Measurements from ENCODE around the gene ADAMTS9. TPM values are rescaled to one million over a fixed set of nuclear protein-coding genes. Genes with fewer than 3 reads are reported as not detected.

Gene ADAMTS9
- polyA plus RNA-seq, 1 donor from 2014 or later = 0.32 TPM

DNA sequence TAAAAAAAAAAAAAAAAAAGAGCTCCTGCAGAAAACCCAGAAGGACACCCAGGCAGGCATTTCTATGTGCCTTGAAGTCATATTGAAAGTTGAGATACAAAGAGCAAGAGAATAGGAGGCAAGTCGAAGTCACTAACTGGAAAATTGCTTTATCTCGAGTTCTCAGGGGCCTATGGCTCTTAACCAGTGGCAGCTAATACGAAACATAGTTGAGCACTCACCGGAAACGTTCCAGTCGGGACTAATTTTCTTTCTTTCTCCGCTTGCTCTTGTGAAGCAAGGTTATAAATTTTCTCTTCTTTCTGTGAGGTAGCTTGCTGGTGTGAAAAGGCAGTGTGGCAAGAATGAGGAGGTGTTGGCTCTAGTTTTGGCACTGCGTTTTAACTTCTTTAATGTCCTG, 181.5 kb downstream of the ADAMTS9 start:
- no peak overlapping the region for H3K4me2 ChIP-seq (ENCODE audit: low read length)
- TF ChIP-seq, protein P1, sequence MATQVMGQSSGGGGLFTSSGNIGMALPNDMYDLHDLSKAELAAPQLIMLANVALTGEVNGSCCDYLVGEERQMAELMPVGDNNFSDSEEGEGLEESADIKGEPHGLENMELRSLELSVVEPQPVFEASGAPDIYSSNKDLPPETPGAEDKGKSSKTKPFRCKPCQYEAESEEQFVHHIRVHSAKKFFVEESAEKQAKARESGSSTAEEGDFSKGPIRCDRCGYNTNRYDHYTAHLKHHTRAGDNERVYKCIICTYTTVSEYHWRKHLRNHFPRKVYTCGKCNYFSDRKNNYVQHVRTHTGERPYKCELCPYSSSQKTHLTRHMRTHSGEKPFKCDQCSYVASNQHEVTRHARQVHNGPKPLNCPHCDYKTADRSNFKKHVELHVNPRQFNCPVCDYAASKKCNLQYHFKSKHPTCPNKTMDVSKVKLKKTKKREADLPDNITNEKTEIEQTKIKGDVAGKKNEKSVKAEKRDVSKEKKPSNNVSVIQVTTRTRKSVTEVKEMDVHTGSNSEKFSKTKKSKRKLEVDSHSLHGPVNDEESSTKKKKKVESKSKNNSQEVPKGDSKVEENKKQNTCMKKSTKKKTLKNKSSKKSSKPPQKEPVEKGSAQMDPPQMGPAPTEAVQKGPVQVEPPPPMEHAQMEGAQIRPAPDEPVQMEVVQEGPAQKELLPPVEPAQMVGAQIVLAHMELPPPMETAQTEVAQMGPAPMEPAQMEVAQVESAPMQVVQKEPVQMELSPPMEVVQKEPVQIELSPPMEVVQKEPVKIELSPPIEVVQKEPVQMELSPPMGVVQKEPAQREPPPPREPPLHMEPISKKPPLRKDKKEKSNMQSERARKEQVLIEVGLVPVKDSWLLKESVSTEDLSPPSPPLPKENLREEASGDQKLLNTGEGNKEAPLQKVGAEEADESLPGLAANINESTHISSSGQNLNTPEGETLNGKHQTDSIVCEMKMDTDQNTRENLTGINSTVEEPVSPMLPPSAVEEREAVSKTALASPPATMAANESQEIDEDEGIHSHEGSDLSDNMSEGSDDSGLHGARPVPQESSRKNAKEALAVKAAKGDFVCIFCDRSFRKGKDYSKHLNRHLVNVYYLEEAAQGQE (IDR thresholded peaks at IDR 0.05; ENCODE audit: borderline replicate concordance) = no peak
- TF ChIP-seq POLR2AphosphoS5 (IDR thresholded peaks at IDR 0.05) (no peak), RAD21 (conservative IDR thresholded peaks at IDR 0.05) (no peak), EZH2 (IDR thresholded peaks at IDR 0.05; ENCODE audit: borderline replicate concordance, insufficient read depth, low read length, poor library complexity, severe bottlenecking) (no peak), TAF1 (IDR thresholded peaks at IDR 0.05; ENCODE audit: low read depth) (no peak), EP300 (conservative IDR thresholded peaks at IDR 0.05; ENCODE audit: poor library complexity, severe bottlenecking) (no peak), CTCF (IDR thresholded peaks at IDR 0.05; ENCODE audit: poor library complexity, severe bottlenecking) (no peak), SMC3 (conservative IDR thresholded peaks at IDR 0.05; ENCODE audit: poor library complexity) (no peak), MXI1 (conservative IDR thresholded peaks at IDR 0.05; ENCODE audit: poor library complexity, severe bottlenecking) (no peak)
- no peak overlapping the region for H3K27ac ChIP-seq (ENCODE audit: low read length)
- no peaks in the 10 kb centered on the region for H3K79me2 ChIP-seq (replicated peaks; ENCODE audit: insufficient read depth, low read length)
- no peaks in the 10 kb centered on the region for H3K9me2 ChIP-seq (ENCODE audit: insufficient read depth, low read length)
- no peaks in the 10 kb centered on the region for H3K27me3 ChIP-seq (ENCODE audit: insufficient read depth, low read depth, low read length)
- H3K9ac ChIP-seq (ENCODE audit: low read length) = no peak overlapping the region
- H3K4me3 ChIP-seq (ENCODE audit: low read length) = no peak overlapping the region
- H3F3A ChIP-seq (ENCODE audit: insufficient read depth, low read length, poor library complexity, severe bottlenecking) = no peaks in the 10 kb centered on the region
- H3K9me3 ChIP-seq (ENCODE audit: low read length) = no peaks in the 10 kb centered on the region
- H3K36me3 ChIP-seq (ENCODE audit: insufficient read depth, low read length) = no peaks in the 10 kb centered on the region
- no peak overlapping the region for H2AFZ ChIP-seq (ENCODE audit: low read depth, low read length)
- H4K20me1 ChIP-seq (ENCODE audit: insufficient read depth) = no peaks in the 10 kb centered on the region

DNA sequence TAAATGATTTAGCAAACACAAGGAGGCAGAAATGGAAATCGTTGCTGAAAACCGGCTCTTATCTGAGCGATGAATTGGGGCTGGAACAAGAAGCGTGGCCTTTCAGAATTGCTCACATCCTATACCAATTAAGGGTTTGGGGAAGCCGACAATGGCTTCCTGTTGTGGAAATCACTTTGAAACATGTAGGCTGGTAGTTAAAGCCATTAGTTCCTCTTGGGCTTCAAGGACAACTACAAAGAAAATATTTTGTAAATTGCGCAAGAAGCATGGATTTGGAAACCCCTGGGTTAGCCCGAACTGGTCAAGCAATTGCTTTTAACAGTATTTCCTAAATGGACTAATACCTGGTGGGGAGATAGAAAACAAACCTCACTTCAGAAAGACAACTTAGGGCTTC, 182.4 kb downstream of the ADAMTS9 start:
- no peaks in the 10 kb centered on the region for H3K79me2 ChIP-seq (replicated peaks; ENCODE audit: insufficient read depth, low read length)
- no peak overlapping the region for H3K4me2 ChIP-seq (ENCODE audit: low read length)
- H4K20me1 ChIP-seq (ENCODE audit: insufficient read depth) = no peaks in the 10 kb centered on the region
- H3K4me3 ChIP-seq (ENCODE audit: low read length) = no peak overlapping the region
- no peaks in the 10 kb centered on the region for H3K9me3 ChIP-seq (ENCODE audit: low read length)
- no peaks in the 10 kb centered on the region for H3K27me3 ChIP-seq (ENCODE audit: insufficient read depth, low read depth, low read length)
- H3K36me3 ChIP-seq (ENCODE audit: insufficient read depth, low read length) = no peaks in the 10 kb centered on the region
- no peak for TF ChIP-seq RAD21 (conservative IDR thresholded peaks at IDR 0.05)
- no peak for TF ChIP-seq SMC3 (conservative IDR thresholded peaks at IDR 0.05; ENCODE audit: poor library complexity)
- H3F3A ChIP-seq (ENCODE audit: insufficient read depth, low read length, poor library complexity, severe bottlenecking) = no peaks in the 10 kb centered on the region
- H3K9me2 ChIP-seq (ENCODE audit: insufficient read depth, low read length) = no peaks in the 10 kb centered on the region
- no peak overlapping the region for H3K27ac ChIP-seq (ENCODE audit: low read length)
- no peak overlapping the region for H3K9ac ChIP-seq (ENCODE audit: low read length)
- H2AFZ ChIP-seq (ENCODE audit: low read depth, low read length) = no peak overlapping the region

DNA sequence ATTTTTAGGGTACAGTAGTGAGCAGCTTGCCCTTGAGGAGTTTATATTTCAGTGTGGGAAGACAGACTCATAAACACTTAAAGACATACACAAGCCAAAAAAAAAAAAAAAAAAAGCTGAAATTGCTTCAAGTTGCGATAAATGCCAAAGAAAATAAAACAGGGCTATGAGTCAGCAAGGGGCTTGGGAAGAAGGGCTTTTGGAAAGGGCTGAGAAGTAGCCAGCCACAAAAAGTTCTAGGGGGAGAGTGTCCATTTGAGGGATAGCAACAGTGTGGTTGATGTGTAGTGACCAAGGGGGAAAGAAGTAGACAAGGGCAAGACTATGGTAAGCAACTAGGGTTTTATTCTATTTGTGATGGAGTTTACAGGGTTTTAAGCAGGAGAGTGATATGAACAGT, 185.5 kb downstream of the ADAMTS9 start:
- Histone ChIP-seq H2AFZ (ENCODE audit: low read depth, low read length) (no peak overlapping the region), H3K79me2 (replicated peaks; ENCODE audit: insufficient read depth, low read length) (no peaks in the 10 kb centered on the region), H3K4me3 (ENCODE audit: low read length) (no peak overlapping the region), H3K9me2 (ENCODE audit: insufficient read depth, low read length) (no peaks in the 10 kb centered on the region), H3K27me3 (ENCODE audit: insufficient read depth, low read depth, low read length) (no peaks in the 10 kb centered on the region), H3K4me2 (ENCODE audit: low read length) (no peak overlapping the region), H3K27ac (ENCODE audit: low read length) (no peak overlapping the region), H3K36me3 (ENCODE audit: insufficient read depth, low read length) (no peaks in the 10 kb centered on the region), H3K9ac (ENCODE audit: low read length) (no peak overlapping the region), H4K20me1 (ENCODE audit: insufficient read depth) (no peaks in the 10 kb centered on the region), H3K9me3 (ENCODE audit: low read length) (no peaks in the 10 kb centered on the region), H3F3A (ENCODE audit: insufficient read depth, low read length, poor library complexity, severe bottlenecking) (no peaks in the 10 kb centered on the region)
- TF ChIP-seq POLR2AphosphoS5 (IDR thresholded peaks at IDR 0.05) = no peak
